Fibroblast of mammary gland (primary cell): ENCODE results near the gene RHO.

Experiments
- DNase-seq: peaks from one replicate; pipeline ENCODE4 v3.0.0-alpha.2; 2010; ENCODE audit warnings: low read depth
- H3K4me3 ChIP-seq: 2 replicates; pipeline ENCODE4 v1.5.1; 2011; ENCODE audit warnings: low read depth, mild to moderate bottlenecking, low read length, moderate library complexity; ENCODE audit not compliant: control insufficient read depth
- CTCF ChIP-seq: conservative IDR thresholded peaks from 2 replicates; pipeline ENCODE4 v1.5.1; 2011; ENCODE audit warnings: low read depth, low read length, inconsistent platforms; ENCODE audit not compliant: control insufficient read depth, insufficient read depth

The RHO gene

GRCh38 chr3:129525341-129525968 is 3.0 kb upstream of the RHO start:
- DNase-seq: peak; percentile 75
- no peak for TF ChIP-seq CTCF
- H3K4me3 ChIP-seq: no peak overlapping the region

GRCh38 chr3:129526121-129526900 is 2.1 kb upstream of the RHO start:
- DNase-seq: no peak
- TF ChIP-seq CTCF: no peak
- H3K4me3 ChIP-seq: no peak overlapping the region

GRCh38 chr3:129527262-129527661 is 1.2 kb upstream of the RHO start:
- TF ChIP-seq CTCF: no peak
- DNase-seq: no peak

GRCh38 chr3:129529436-129530210 is 1.2 kb downstream of the RHO start:
- no peak for DNase-seq
- TF ChIP-seq CTCF: no peak
- H3K4me3 ChIP-seq: no peak overlapping the region

More at GRCh38 chr3:129527262-129527661, 1.2 kb upstream of the RHO start:
- H3K4me3 ChIP-seq: no peak overlapping the region

- no peak overlapping the region for H3K4me3 ChIP-seq
- TF ChIP-seq CTCF: no peak
- peak; percentile 56 for DNase-seq
Observed at GRCh38 chr3:129530251-129530791, 1.9 kb downstream of the RHO start.

- H3K4me3 ChIP-seq: no peak overlapping the region
- no peak for DNase-seq
- TF ChIP-seq CTCF: no peak
Observed at GRCh38 chr3:129530821-129531220, 2.4 kb downstream of the RHO start.
